K562 (cell line): ENCODE data around the gene PPT2. TPM values are rescaled to one million over a fixed set of nuclear protein-coding genes. Genes with fewer than 3 reads are reported as not detected.

Source experiments
- ATAC-seq: fragments of 200-7000 bp; cut with Tn5 transposase; 3 replicates; pipeline ENCODE4 v1.9.1; 2020; ENCODE audit warnings: moderate library complexity
- Bru-seq: library from RNA; stranded (reverse); fragments of 400-500 nt; gene quantifications from one replicate; lab custom pipeline; 2021; lab: Mats Ljungman, UMichigan
- BruChase-seq, 2 experiments: library from RNA; stranded (reverse); fragments of 400-500 nt; gene quantifications; one replicate each; lab custom pipeline; 2021; lab: Mats Ljungman, UMichigan
- BruUV-seq: library from RNA; stranded (reverse); fragments of 400-500 nt; replicated peaks from 2 replicates; lab custom pipeline; 2021; lab: Mats Ljungman, UMichigan
- CTCF ChIA-PET: fragments of 300-600 bp; formaldehyde crosslinking; extraction: SDS; loops from one replicate; lab custom pipeline; 2021; ENCODE audit warnings: low intra/inter-chr PET ratio; lab: Yijun Ruan, JAX
- POLR2A ChIA-PET: fragments of 300-600, 350-650 bp; sonication (Branson Sonifier 250); formaldehyde crosslinking; extraction: SDS; loops from one replicate; lab custom pipeline; 2021; ENCODE audit warnings: antibody characterized with exemption, inconsistent platforms; lab: Yijun Ruan, JAX
- DNase-seq, 4 experiments: peaks; one replicate each; pipeline versions ENCODE4 v3.0.0 to v3.0.0-alpha.2; 2011 to 2018; ENCODE audit warnings: low spot score in 3 of 4, mixed read lengths in 3 of 4; ENCODE audit errors: extremely low read depth in 1 of 4
- FAIRE-seq: peaks from 2 replicates; lab custom pipeline; 2011; peaks lifted over from hg19 to GRCh38; lab: Jason Lieb, UNC
- H2AFZ ChIP-seq: 2 replicates; pipeline ENCODE4 v1.6.0; 2011; ENCODE audit warnings: low read depth, low read length, control low read depth, inconsistent platforms
- H3K27ac ChIP-seq: fragments of 200-600 bp; 3 replicates; pipeline ENCODE4 v1.8.0; 2011; ENCODE audit warnings: low read depth, mild to moderate bottlenecking, control low read depth, inconsistent platforms, low read length, moderate library complexity, mixed read lengths; ENCODE audit errors: extremely low read depth
- H3K27me3 ChIP-seq, 2 experiments: fragments of 300-600 bp in 1 of 2; 2 replicates in 1 of 2; 3 replicates in 1 of 2; pipeline versions ENCODE4 v1.6.0 to v1.8.0; 2011; ENCODE audit warnings: inconsistent platforms in 2 of 2, low read length in 2 of 2, mild to moderate bottlenecking in 1 of 2, mixed read lengths in 1 of 2, moderate library complexity in 1 of 2; ENCODE audit not compliant: control insufficient read depth in 2 of 2, insufficient read depth in 2 of 2
- H3K36me3 ChIP-seq: fragments of 300-600 bp; 3 replicates; pipeline ENCODE4 v1.8.0; 2011; ENCODE audit warnings: mild to moderate bottlenecking, low read length, inconsistent platforms; ENCODE audit not compliant: control insufficient read depth, insufficient read depth
- H3K4me1 ChIP-seq, 2 experiments: fragments of 200-600 bp in 1 of 2; replicated peaks in 1 of 2; 2 replicates in 1 of 2; 3 replicates in 1 of 2; pipeline versions ENCODE4 v1.5.1 to v1.8.0; 2011; ENCODE audit warnings: inconsistent platforms in 2 of 2, low read length in 2 of 2, mild to moderate bottlenecking in 1 of 2, mixed read lengths in 1 of 2, moderate library complexity in 1 of 2; ENCODE audit not compliant: control insufficient read depth in 2 of 2, insufficient read depth in 2 of 2
- H3K4me2 ChIP-seq: 2 replicates; pipeline ENCODE4 v1.6.1; 2011; ENCODE audit warnings: low read length, control low read depth, inconsistent platforms, mixed read lengths; ENCODE audit not compliant: insufficient read depth
- H3K4me3 ChIP-seq: fragments of 200-600 bp; sonication (generic), shearing (Covaris generic); 2 replicates; pipeline ENCODE4 v1.5.1; 2016; ENCODE audit warnings: control low read depth, inconsistent platforms
- H3K79me2 ChIP-seq: fragments of 200-600 bp; 3 replicates; pipeline ENCODE4 v1.8.0; 2011; ENCODE audit warnings: low read length, inconsistent platforms; ENCODE audit not compliant: control insufficient read depth, insufficient read depth
- H3K9ac ChIP-seq, 2 experiments: 2 replicates each; pipeline versions ENCODE4 v1.6.0 to v1.6.1; 2011; ENCODE audit warnings: low read depth in 2 of 2, low read length in 2 of 2, control low read depth in 1 of 2, inconsistent platforms in 1 of 2, mild to moderate bottlenecking in 1 of 2, mixed read lengths in 1 of 2; ENCODE audit not compliant: insufficient read depth in 1 of 2
- H3K9me1 ChIP-seq: one replicate; pipeline ENCODE4 v1.6.0; 2011; ENCODE audit warnings: inconsistent platforms, mild to moderate bottlenecking, low read length, moderate library complexity; ENCODE audit not compliant: control insufficient read depth, insufficient read depth
- H3K9me3 ChIP-seq: replicated peaks from 2 replicates; pipeline ENCODE4 v1.5.1; 2011; ENCODE audit warnings: low read depth, low read length, inconsistent platforms; ENCODE audit not compliant: control insufficient read depth, insufficient read depth
- H4K20me1 ChIP-seq: replicated peaks from 2 replicates; pipeline ENCODE4 v1.6.1; 2011; ENCODE audit warnings: low read length, inconsistent platforms, mixed read lengths; ENCODE audit not compliant: control insufficient read depth, insufficient read depth
- EWSR1 ChIP-seq: fragments of 450-650 bp; IDR thresholded peaks from 2 replicates; pipeline ENCODE4 v1.6.1; 2018; ENCODE audit warnings: borderline replicate concordance, mild to moderate bottlenecking, low read depth, moderate library complexity; ENCODE audit not compliant: partially characterized antibody
- JUND ChIP-seq, 2 experiments: IDR thresholded peaks; 2 replicates in 1 of 2; 3 replicates in 1 of 2; pipeline ENCODE4 v1.6.1; 2011; ENCODE audit warnings: borderline replicate concordance in 2 of 2, low read depth in 2 of 2, low read length in 2 of 2, improper control_type of control experiment in 1 of 2, missing biosample characterization in 1 of 2, missing genetic modification characterization in 1 of 2, missing genetic modification reagents in 1 of 2
- MTA1 ChIP-seq: fragments of 450-650 bp; IDR thresholded peaks from 2 replicates; pipeline ENCODE4 v1.6.1; 2017; ENCODE audit warnings: borderline replicate concordance
- MYNN ChIP-seq, 2 experiments: sonication (generic); formaldehyde crosslinking in 1 of 2; IDR thresholded peaks; 2 replicates each; pipeline versions ENCODE4 v1.5.0 to v1.6.1; 2016 to 2020; ENCODE audit warnings: antibody characterized with exemption in 1 of 2, missing genetic modification reagents in 1 of 2
- PHF21A ChIP-seq: fragments of 450-650 bp; IDR thresholded peaks from 2 replicates; pipeline ENCODE4 v1.6.1; 2017; ENCODE audit warnings: low read depth, borderline replicate concordance
- RFX5 ChIP-seq: IDR thresholded peaks from 2 replicates; pipeline ENCODE4 v1.6.1; 2011; ENCODE audit warnings: low read depth, mild to moderate bottlenecking, improper control_type of control experiment, low read length
- SRF ChIP-seq, 2 experiments: fragments of 250-450, 450-650 bp in 1 of 2; sonication (Bioruptor Pico) in 1 of 2; sonication (generic) in 1 of 2; formaldehyde crosslinking; IDR thresholded peaks; 2 replicates each; pipeline versions ENCODE4 v1.5.0 to v1.5.1; 2020 to 2022; ENCODE audit warnings: mild to moderate bottlenecking in 1 of 2, missing genetic modification reagents in 1 of 2
- TAF1 ChIP-seq: IDR thresholded peaks from 2 replicates; pipeline ENCODE4 v1.6.1; 2011; ENCODE audit warnings: mild to moderate bottlenecking, low read length, moderate library complexity; ENCODE audit not compliant: insufficient read depth, control insufficient read depth, severe bottlenecking; ENCODE audit errors: extremely low read depth
- ZNF354B ChIP-seq: fragments of 250-450 bp; sonication (Bioruptor Pico); IDR thresholded peaks from 2 replicates; pipeline ENCODE4 v1.4.0; 2020
- WGBS: fragments of 100-300 bp; shearing (Covaris generic); methylation state at CpG from one replicate; pipeline ENCODE4 v1.1.6; 2016; ENCODE audit warnings: low coverage, mixed read lengths; ENCODE audit not compliant: insufficient coverage; ENCODE audit errors: missing lambda C conversion rate; 5-methylcytosine and 5-hydroxymethylcytosine counted together
- in situ Hi-C: fragments of 300-500 bp; cut with MboI; formaldehyde crosslinking; loops from 4 replicates; pipeline ENCODE4 v1.15.0; 2018; ENCODE audit warnings: inconsistent platforms, mixed read lengths
- intact Hi-C: fragments of 100-400 bp; cut with micrococcal nuclease; formaldehyde crosslinking; loops from 2 replicates; pipeline ENCODE4 v1.14.2; 2022
- long read RNA-seq, 3 experiments: library from polyadenylated mRNA in 2 of 3; library from RNA in 1 of 3; unstranded in 2 of 3; stranded (forward) in 1 of 3; transcript quantifications; one replicate each; pipeline ENCODE4 v2.0.0, GENCODE V29; 2019 to 2022
- polyA minus RNA-seq, 3 experiments: library from RNA; depleted of rRNA, polyadenylated mRNA; stranded (reverse); fragments of >200 nt; gene quantifications; 2 replicates each; pipeline ENCODE4 v1.2.3, GENCODE V29; 2011
- polyA plus RNA-seq, 8 experiments: library from polyadenylated mRNA; depleted of rRNA in 4 of 8; stranded (reverse) in 5 of 8; unstranded in 3 of 8; fragments of >200 nt; fragmentation: Nextera tagmentation in 2 of 8; fragmentation: Illumina TruSeq in 1 of 8; extraction: Ambion mirVana in 2 of 8; extraction: Trizol in 1 of 8; gene quantifications; 2 replicates each; pipeline versions ENCODE4 v1.2.1 to v1.2.3, GENCODE V29; 2011 to 2014; ENCODE audit warnings: inconsistent platforms in 1 of 8, missing spikeins in 1 of 8
- total RNA-seq, 7 experiments: library from RNA; depleted of rRNA in 6 of 7; stranded (reverse); fragments of >200 nt in 6 of 7; fragmentation: Illumina TruSeq in 2 of 7; extraction: Trizol in 2 of 7; gene quantifications; 2 replicates each; pipeline versions ENCODE4 v1.2.1 to v1.2.3, GENCODE V29; 2011 to 2021; ENCODE audit warnings: low replicate concordance in 1 of 7
- TF ChIP-seq, protein P1 (sequence below): fragments of 250-450 bp; sonication (Bioruptor Pico); IDR thresholded peaks from 2 replicates; pipeline ENCODE4 v1.4.0; 2020; ENCODE audit warnings: mild to moderate bottlenecking, moderate library complexity

PPT2 gene
- total RNA-seq (2011; cell fraction: chromatin; rRNA removed; ENCODE audit: low replicate concordance) = 123 and 281 TPM in 2 replicates
- 210 and 218 TPM in 2 replicates for total RNA-seq (2011; cell fraction: nucleolus; rRNA removed)
- 184 and 227 TPM in 2 replicates for total RNA-seq (2011; cell fraction: nucleoplasm; rRNA removed)
- total RNA-seq (2014; rRNA removed) (69.9 and 296 TPM in 2 replicates), total RNA-seq (2014; rRNA removed; fragmentation: Illumina TruSeq; extraction: Trizol) (42.5 and 43.7 TPM in 2 replicates), total RNA-seq (2015; rRNA removed; fragmentation: Illumina TruSeq; extraction: Trizol) (44.1 and 45.6 TPM in 2 replicates), total RNA-seq (2021) (83.2 and 83.4 TPM in 2 replicates), polyA plus RNA-seq (2011; rRNA removed) (75.8 and 76.6 TPM in 2 replicates), polyA plus RNA-seq (2014; fragmentation: Illumina TruSeq; extraction: Trizol) (92.6 and 98.8 TPM in 2 replicates), polyA plus RNA-seq (2014; fragmentation: Nextera tagmentation; extraction: Ambion mirVana) (10 to 100 TPM; 27.4 to 41.6 TPM), polyA plus RNA-seq (2014; rRNA removed) (86.4 and 95.1 TPM in 2 replicates), polyA minus RNA-seq (2011; rRNA and poly(A)+ RNA removed) (25.0 and 32.8 TPM in 2 replicates), Bru-seq, nascent RNA (percentile 83 among the genes with signal in this experiment), BruChase-seq, experiment 1, labeled RNA remaining after a 2-hour chase (percentile 83 among the genes with signal in this experiment), BruChase-seq, experiment 2, labeled RNA remaining after a 6-hour chase (percentile 93 among the genes with signal in this experiment)
- polyA plus RNA-seq (2011; cell fraction: cytosol; rRNA removed) = 86.3 and 114 TPM in 2 replicates
- polyA plus RNA-seq (2011; cell fraction: nucleus; rRNA removed) = 311 and 473 TPM in 2 replicates
- 53.9 and 83.7 TPM in 2 replicates for polyA plus RNA-seq (2012)
- polyA minus RNA-seq (2011; cell fraction: cytosol; rRNA and poly(A)+ RNA removed) = 31.8 and 46.0 TPM in 2 replicates
- polyA minus RNA-seq (2011; cell fraction: nucleus; rRNA and poly(A)+ RNA removed) = 44.2 and 45.1 TPM in 2 replicates
- long read RNA-seq, experiment 1, transcript PPT2-245 (9 exons, 1,759 nt) = minor isoform, 9 of 164 reads
- long read RNA-seq, experiment 1, transcript PPT2-244 (9 exons, 2,053 nt) = major isoform, 29 of 164 reads
- long read RNA-seq, experiment 1, partial matches to known transcripts = 107 of 164 reads
- long read RNA-seq, experiment 1, other reads (novel, unspliced or antisense) = 15 of 164 reads
- long read RNA-seq, experiment 2, transcript PPT2-245 (9 exons, 1,759 nt) = minor isoform, 11 of 78 reads
- long read RNA-seq, experiment 2, transcript PPT2-244 (9 exons, 2,053 nt) = major isoform, 16 of 78 reads
- long read RNA-seq, experiment 2, transcript PPT2-246 (9 exons, 1,945 nt) = minor isoform, 5 of 78 reads
- long read RNA-seq, experiment 2, partial matches to known transcripts = 30 of 78 reads
- long read RNA-seq, experiment 2, other reads (novel, unspliced or antisense) = 12 of 78 reads
- long read RNA-seq, experiment 3, transcript PPT2-245 (9 exons, 1,759 nt) = minor isoform, 14 of 65 reads
- long read RNA-seq, experiment 3, transcript PPT2-244 (9 exons, 2,053 nt) = major isoform, 26 of 65 reads
- long read RNA-seq, experiment 3, partial matches to known transcripts = 9 of 65 reads
- long read RNA-seq, experiment 3, other reads (novel, unspliced or antisense) = 10 of 65 reads

- Histone ChIP-seq H3K27me3 (no peaks in the 10 kb centered on the region), H3K79me2 (peaks cover 44% of the 10 kb centered on the region), H3K36me3 (peaks cover 37% of the 10 kb centered on the region), H3K4me1 (peaks cover 25 to 62% of the 10 kb centered on the region in 2 experiments; a peak in 4 of 5 replicates), H3K4me3 (peak within 1 kb of the TSS; percentile 65), H2AFZ (peak within 1 kb of the TSS; percentile 91), H3K9ac (peak within 1 kb of the TSS; percentile 86 to 93), H3K4me2 (peak within 1 kb of the TSS; percentile 86), H4K20me1 (no peaks in the 10 kb centered on the region), H3K9me3 (no peaks in the 10 kb centered on the region), H3K27ac (peak within 1 kb of the TSS; percentile 89), H3K9me1 (no peaks in the 10 kb centered on the region)
- ATAC-seq (peak; percentile 83), DNase-seq (peak; percentile 88 to 97 (median 92)), FAIRE-seq (peak; percentile 93)
- CTCF ChIA-PET = interaction anchor here (0.9 to 4.2 kb wide), 3 partner anchors 25 to 37 kb away, joined by 3 to 51 read pairs (median 8); no protein-coding TSS in a partner anchor
- no TSS peak for BruUV-seq
- POLR2A ChIA-PET = interaction anchor here (0.6 to 2.1 kb wide), 5 partner anchors 11 to 326 kb away, joined by 3 to 7 read pairs (median 4); partner anchors contain the start of genes EGFL8 and HSPA1B
- intact Hi-C loops = loop anchor here (1.0 kb wide), 3 partner anchors 24 to 41 kb away; partner anchors contain the start of gene FKBPL
- in situ Hi-C loops = no loop called here
- under 1% methylated on average over 47 of the region's 52 CpGs for WGBS
- TF ChIP-seq RFX5 = no peak
- TF ChIP-seq ZNF354B (CRISPR knock-in tag) = no peak
- TF ChIP-seq MYNN (IDR thresholded peaks at IDR 0.05) = no peak; the same call in 1 of the 2 replicates
- TF ChIP-seq MYNN (CRISPR knock-in tag; IDR thresholded peaks at IDR 0.05) = no peak
- TF ChIP-seq JUND (IDR thresholded peaks at IDR 0.05; ENCODE audit: borderline replicate concordance, low read depth, low read length) = peak; percentile 94
- peak; percentile 55; the same call in 1 of the 3 replicates for TF ChIP-seq JUND (tag; IDR thresholded peaks at IDR 0.05; ENCODE audit: borderline replicate concordance, low read depth, low read length)
- peak; percentile 98 for TF ChIP-seq MTA1
- TF ChIP-seq SRF (CRISPR knock-in tag; IDR thresholded peaks at IDR 0.05) = peak in 1 of 2 experiments; percentile 51; a peak in 1 of 4 replicates
- TF ChIP-seq PHF21A = no peak
- no peak for TF ChIP-seq EWSR1
- TF ChIP-seq, protein P1, sequence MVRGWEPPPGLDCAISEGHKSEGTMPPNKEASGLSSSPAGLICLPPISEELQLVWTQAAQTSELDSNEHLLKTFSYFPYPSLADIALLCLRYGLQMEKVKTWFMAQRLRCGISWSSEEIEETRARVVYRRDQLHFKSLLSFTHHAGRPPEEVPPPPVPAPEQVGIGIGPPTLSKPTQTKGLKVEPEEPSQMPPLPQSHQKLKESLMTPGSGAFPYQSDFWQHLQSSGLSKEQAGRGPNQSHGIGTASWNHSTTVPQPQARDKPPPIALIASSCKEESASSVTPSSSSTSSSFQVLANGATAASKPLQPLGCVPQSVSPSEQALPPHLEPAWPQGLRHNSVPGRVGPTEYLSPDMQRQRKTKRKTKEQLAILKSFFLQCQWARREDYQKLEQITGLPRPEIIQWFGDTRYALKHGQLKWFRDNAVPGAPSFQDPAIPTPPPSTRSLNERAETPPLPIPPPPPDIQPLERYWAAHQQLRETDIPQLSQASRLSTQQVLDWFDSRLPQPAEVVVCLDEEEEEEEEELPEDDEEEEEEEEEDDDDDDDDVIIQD (CRISPR knock-in tag) = no peak
- TF ChIP-seq TAF1 = peak; percentile 69
Measured at GRCh38 chr6:32153564-32154513, at the start of gene PPT2. Gene PPT2 (plus strand): TSS chr6:32154141. CDS start chr6:32154595, 454 bp downstream.
